Cerebellar nuclear complex (tissue), 1 donor: ENCODE data around the gene DKK1.

ENCODE experiments used
- DNase-seq, 2 experiments: peaks; one replicate each; lab custom pipeline; 2025; lab: John Stamatoyannopoulos, UW

DKK1 gene, protein sequence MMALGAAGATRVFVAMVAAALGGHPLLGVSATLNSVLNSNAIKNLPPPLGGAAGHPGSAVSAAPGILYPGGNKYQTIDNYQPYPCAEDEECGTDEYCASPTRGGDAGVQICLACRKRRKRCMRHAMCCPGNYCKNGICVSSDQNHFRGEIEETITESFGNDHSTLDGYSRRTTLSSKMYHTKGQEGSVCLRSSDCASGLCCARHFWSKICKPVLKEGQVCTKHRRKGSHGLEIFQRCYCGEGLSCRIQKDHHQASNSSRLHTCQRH

DNA sequence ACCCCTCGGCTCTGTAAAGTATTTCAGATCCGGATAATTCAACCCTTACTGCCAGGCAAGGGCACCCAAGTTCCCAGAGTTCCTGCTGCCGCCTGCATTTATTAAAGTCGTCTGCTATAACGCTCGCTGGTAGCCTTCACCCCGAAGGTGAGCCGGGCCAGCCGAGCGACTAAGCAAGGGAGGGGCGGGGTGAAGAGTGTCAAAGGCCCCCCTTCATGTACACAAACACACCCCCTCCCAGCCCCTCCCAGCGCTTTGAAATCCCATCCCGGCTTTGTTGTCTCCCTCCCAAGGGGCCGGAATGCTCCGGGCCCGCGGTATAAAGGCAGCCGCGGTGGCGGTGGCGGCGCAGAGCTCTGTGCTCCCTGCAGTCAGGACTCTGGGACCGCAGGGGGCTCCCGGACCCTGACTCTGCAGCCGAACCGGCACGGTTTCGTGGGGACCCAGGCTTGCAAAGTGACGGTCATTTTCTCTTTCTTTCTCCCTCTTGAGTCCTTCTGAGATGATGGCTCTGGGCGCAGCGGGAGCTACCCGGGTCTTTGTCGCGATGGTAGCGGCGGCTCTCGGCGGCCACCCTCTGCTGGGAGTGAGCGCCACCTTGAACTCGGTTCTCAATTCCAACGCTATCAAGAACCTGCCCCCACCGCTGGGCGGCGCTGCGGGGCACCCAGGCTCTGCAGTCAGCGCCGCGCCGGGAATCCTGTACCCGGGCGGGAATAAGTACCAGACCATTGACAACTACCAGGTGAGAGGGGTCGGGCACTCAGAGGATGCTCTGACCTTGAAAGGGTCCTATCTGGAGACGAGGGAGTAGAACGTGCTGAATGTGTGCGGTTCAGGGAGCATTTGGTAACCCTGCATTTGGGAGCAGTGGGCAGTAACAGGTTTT lies at the start of gene DKK1:
Gene DKK1 (plus strand): TSS at position 349 of the 889 bp plus-strand sequence. CDS start 154 bp downstream, at position 503.
- DNase-seq, result no peak

- DNase-seq, result no peak
Measured at GRCh38 chr10:52265131-52265926, 48.8 kb upstream of the DKK1 start.

DNA sequence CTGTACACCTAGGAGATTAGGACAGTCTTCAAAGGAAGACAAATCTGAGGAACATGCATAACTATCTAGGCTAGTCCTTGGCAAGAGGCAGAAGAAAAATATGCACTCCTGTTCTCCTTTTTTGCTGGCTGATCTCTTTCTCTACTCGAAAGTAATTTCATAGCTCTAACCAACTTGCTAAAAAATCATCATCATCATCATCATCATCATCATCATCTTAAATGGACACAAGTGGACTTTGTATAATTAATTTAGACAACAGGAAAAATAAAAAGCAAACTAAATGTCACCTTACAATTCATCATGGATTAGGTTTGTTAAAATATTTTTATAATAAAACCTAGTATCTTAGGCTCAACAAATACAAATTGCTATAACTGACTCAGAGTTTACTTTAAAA lies 47.2 kb upstream of the DKK1 start:
- no peak for DNase-seq

DNA sequence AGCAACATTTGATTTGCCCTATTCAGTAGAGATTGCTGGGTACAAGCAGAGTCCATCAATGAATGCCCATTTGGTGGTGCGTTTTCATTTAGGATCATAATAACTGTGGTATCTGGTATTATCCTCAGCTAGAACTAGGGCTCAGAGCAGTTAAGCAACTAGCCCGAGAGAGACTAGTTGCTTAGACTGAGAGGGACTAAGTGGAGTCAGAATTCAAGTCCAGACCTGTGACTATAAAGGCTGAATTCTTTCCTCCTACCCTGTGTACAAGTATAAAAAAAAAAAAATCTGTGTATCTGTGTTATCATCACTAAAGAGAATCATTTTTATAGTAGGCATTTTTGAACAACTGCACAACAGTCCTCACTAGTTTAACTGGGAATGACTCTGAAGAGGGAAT lies 45.3 kb upstream of the DKK1 start:
- DNase-seq, result no peak

DNA sequence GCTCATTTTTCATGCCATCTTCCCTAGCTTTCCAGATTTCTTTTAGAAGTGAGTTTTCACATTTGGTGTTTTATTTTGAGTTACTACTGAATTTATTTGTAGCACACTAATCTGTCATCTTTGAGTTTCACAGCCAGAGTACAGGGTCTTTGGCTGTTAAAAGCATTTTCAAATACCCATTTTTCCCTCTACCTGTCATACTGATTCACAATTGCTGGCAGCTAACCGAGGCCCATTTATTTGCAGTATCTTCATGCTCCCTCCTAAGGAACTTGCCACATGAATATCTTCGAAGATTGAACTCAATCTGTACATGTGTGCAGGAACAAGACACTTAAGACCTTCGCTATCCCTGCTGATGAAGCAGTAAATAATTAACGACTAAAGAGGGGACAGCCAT lies 44.8 kb upstream of the DKK1 start:
- no peak for DNase-seq

GRCh38 chr10:52276163-52276562 lies 37.9 kb upstream of the DKK1 start:
- no peak for DNase-seq

DNA sequence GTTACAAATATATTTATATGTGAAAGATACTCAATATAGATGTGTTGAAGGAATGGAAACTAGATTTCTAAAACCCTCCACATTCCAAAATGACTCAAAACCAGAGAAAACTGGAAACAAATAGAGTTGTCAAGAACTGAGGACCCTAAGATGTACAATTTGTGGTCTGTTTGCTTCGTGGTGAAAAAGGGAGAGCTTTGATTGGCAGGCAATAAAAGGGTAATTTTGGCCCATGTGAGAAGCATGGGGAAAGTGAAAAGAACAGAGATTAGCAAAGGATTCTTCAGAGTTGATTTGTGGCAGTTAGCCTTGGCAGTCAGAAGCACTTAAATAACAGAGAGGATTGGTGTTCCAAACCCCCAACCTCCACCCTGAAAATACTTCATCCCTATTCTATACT lies 37.1 kb upstream of the DKK1 start:
- no peak for DNase-seq

DNA sequence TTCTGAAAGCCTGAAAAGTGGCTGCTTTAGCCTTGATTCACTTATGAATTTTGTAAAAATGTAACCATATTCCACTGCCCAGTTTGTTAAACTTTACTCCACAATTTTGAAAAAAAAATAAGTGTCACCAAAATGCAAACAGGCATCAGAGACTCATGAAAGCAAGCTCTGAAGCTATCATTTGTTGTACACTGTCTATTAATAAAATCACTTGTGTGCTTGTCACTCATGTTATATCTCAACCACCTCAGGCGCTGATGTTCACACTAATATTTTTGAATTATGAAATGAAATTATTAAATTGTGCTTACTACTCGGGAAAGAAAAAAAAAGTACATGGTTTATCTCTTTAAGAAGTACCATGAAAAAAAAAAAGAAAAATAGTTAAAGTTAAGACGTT lies 34.5 kb upstream of the DKK1 start:
- no peak for DNase-seq

DNA sequence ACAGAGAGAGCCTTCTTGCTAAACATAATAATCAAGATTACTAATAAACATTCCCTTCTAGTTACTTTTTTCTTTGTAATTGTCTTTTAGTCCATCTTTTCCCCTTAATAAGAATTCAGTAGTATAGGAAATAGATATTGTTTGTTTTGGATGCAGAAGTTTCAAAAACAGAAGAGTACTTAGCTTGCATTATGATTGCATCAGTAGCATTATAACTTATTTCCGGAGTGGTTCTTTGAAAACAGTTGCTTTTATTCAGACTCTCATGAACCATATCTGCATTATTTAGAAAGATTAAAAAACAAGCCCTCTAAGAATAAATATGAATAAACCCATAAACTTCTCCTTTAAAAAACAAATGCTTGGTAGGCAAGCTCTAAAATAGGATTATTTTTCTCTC lies 34.0 kb upstream of the DKK1 start:
- DNase-seq, result no peak

DNA sequence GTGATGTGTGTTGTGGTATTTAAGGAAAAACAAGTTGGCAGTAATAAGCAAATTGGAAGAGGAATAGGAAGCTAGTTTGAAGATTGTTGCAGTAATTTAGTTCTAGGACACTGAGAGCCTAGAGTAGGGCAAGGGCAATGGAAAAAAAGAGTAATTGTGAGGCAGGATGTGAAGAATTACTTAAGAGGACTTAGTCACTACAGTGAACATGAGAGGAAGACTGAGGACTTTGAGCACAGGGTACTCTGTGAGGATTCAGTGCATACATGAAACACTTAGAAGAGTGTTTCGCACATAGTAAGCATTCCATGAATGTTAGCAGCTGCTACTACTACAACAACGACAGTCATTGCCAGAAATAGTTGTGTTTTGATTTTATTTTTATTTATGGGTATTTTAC lies 30.9 kb upstream of the DKK1 start:
- no peak for DNase-seq

GRCh38 chr10:52284416-52285013 lies 29.6 kb upstream of the DKK1 start:
- DNase-seq, result no peak

- no peak for DNase-seq
Measured at GRCh38 chr10:52287866-52288265, 26.2 kb upstream of the DKK1 start.

- DNase-seq, result no peak
Measured at GRCh38 chr10:52297747-52298146, 16.3 kb upstream of the DKK1 start.

- DNase-seq, result no peak
Measured at GRCh38 chr10:52300599-52301277, 13.3 kb upstream of the DKK1 start.

DNA sequence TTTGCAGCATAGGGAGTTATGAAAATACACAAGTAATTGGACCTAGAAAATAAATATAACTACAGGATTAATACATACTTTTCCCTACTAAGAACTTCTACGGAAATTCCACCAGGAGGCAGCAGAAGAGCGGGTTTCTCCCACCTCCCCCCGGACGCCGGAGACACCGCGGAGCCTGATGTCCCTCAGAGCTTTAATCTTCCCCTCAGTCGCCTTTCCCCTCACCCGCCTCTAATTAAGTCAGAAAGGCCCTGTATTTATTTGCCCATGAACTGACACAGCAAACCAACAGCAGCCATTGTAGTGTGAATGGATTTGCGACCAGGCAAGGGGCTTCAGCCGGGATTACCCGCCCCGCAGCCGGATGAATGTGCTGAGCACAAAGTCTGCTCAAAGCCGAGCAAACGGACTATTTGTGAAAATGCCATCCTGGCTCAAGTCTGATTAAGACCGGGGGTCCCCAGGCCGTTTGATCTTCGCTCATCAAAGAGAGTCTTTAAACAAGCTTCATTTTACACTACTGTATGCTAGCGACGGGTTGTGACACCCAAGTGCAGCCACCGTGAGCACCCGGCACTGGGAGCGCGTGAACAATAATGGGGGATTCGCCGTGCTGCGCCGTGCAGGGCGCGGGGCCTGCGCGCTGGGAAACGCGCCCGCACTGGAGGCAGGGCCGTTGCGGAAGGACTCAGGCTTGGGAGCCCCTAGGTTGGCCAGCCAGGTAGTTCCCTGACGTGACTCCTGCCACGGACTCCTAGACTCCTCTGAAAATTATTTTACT lies 5.6 kb upstream of the DKK1 start:
- no peak for DNase-seq

GRCh38 chr10:52312942-52313255 lies 1.2 kb upstream of the DKK1 start:
- no peak for DNase-seq

- no peak for DNase-seq
Measured at GRCh38 chr10:52313256-52313932, 687 bp upstream of the DKK1 start.

DNA sequence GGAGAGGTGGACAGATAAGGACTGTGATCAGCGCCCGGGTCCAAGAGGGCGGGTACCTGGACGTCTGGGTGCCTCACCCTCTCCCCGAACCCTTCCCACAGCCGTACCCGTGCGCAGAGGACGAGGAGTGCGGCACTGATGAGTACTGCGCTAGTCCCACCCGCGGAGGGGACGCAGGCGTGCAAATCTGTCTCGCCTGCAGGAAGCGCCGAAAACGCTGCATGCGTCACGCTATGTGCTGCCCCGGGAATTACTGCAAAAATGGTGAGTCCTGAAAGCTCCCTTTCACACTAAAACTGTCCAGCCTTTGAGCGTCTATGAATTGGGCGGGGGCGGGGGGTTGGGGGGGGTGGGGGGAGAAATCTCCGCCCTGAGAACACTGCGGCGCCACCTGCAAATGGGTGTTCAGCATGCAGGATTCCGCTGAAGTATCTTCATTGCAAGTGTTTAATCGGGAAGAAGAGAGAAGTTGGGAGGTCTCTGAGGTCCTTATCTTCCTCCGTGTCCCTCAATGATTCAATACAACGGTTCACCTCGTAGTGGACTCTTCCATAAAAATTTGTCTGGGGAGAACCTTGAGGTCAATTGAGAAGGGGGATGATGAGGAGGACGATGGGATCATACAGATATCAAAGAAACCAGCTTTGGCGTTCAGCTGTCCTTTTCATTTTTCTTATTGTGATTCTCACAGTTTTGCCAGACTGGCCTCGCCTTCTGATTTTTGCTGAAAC lies 906 bp downstream of the DKK1 start:
- DNase-seq, result no peak

GRCh38 chr10:52316001-52316400 lies 1.9 kb downstream of the DKK1 start:
- no peak for DNase-seq

- DNase-seq, result no peak
Measured at GRCh38 chr10:52316500-52316899, 2.4 kb downstream of the DKK1 start.
